Suprapubic skin (tissue), 4 donors: ENCODE data around the gene NLN. TPM values are rescaled to one million over a fixed set of nuclear protein-coding genes. Genes with fewer than 3 reads are reported as not detected.

Source experiments
- DNase-seq, 2 donors: peaks; one replicate each; pipeline ENCODE4 v3.0.0-alpha.2; 2019; ENCODE audit warnings: low spot score in 2 of 2
- H3K27ac ChIP-seq: fragments of 200-600 bp; sonication (generic); one replicate; pipeline ENCODE4 v1.5.1; 2019
- H3K27me3 ChIP-seq: fragments of 200-600 bp; sonication (generic); one replicate; pipeline ENCODE4 v1.5.1; 2019
- H3K36me3 ChIP-seq: fragments of 200-600 bp; sonication (generic); one replicate; pipeline ENCODE4 v1.5.1; 2019
- H3K4me1 ChIP-seq: fragments of 200-600 bp; sonication (generic); one replicate; pipeline ENCODE4 v1.5.1; 2019
- H3K4me3 ChIP-seq: fragments of 200-600 bp; sonication (generic); one replicate; pipeline ENCODE4 v1.5.1; 2019; ENCODE audit warnings: mild to moderate bottlenecking
- H3K9me3 ChIP-seq: fragments of 200-600 bp; sonication (generic); one replicate; pipeline ENCODE4 v1.5.1; 2019
- CTCF ChIP-seq, 2 donors: fragments of 200-600 bp in 1 of 2; fragments of 450-650 bp in 1 of 2; sonication (generic) in 1 of 2; IDR thresholded peaks; one replicate each; pipeline ENCODE4 v1.5.1; 2016 to 2019; ENCODE audit warnings: antibody characterized with exemption in 2 of 2, mild to moderate bottlenecking in 1 of 2, moderate library complexity in 1 of 2
- EP300 ChIP-seq: sonication (generic); formaldehyde crosslinking; IDR thresholded peaks from one replicate; pipeline ENCODE4 v1.6.1; 2017; ENCODE audit warnings: antibody characterized with exemption
- POLR2A ChIP-seq, 2 donors: fragments of 450-650 bp; IDR thresholded peaks; one replicate each; pipeline ENCODE4 v1.6.1; 2017; ENCODE audit warnings: antibody characterized with exemption in 2 of 2, mild to moderate bottlenecking in 2 of 2, moderate library complexity in 2 of 2
- POLR2AphosphoS5 ChIP-seq, 3 donors: sonication (generic); formaldehyde crosslinking; IDR thresholded peaks; one replicate each; pipeline ENCODE4 v1.6.1; 2017; ENCODE audit warnings: antibody characterized with exemption in 3 of 3
- WGBS: methylation state at CpG from one replicate; pipeline ENCODE4 v1.1.5; 2018; 5-methylcytosine and 5-hydroxymethylcytosine counted together
- total RNA-seq, 4 donors: library from RNA; depleted of rRNA; stranded (reverse); fragments of >200 nt; gene quantifications; one replicate each; pipeline ENCODE4 v1.1.0, GENCODE V29; 2016

Gene NLN
- total RNA-seq, 4 donors from 2014 or later: 6.4 to 17.9 (median 14.0) TPM

GRCh38 chr5:65815161-65815560, 93.2 kb downstream of the NLN start:
- no peak overlapping the region for H3K4me3 ChIP-seq
- no peak for DNase-seq
- 81% methylated on average over 1 of the region's 1 CpG for WGBS
- peaks cover 5% of the 10 kb centered on the region for H3K36me3 ChIP-seq
- TF ChIP-seq CTCF (IDR thresholded peaks at IDR 0.05) (no peak), EP300 (no peak), POLR2A (IDR thresholded peaks at IDR 0.05) (no peak), POLR2AphosphoS5 (IDR thresholded peaks at IDR 0.05) (no peak)
- H3K27me3 ChIP-seq: no peaks in the 10 kb centered on the region
- H3K27ac ChIP-seq: no peak overlapping the region
- peaks cover 16% of the 10 kb centered on the region for H3K4me1 ChIP-seq
- H3K9me3 ChIP-seq: no peaks in the 10 kb centered on the region

GRCh38 chr5:65816729-65817128, 94.7 kb downstream of the NLN start:
- no peaks in the 10 kb centered on the region for H3K9me3 ChIP-seq
- peaks cover 2% of the 10 kb centered on the region for H3K4me1 ChIP-seq
- peaks cover 5% of the 10 kb centered on the region for H3K36me3 ChIP-seq
- no peak overlapping the region for H3K27ac ChIP-seq
- H3K27me3 ChIP-seq: no peaks in the 10 kb centered on the region
- no peak for DNase-seq
- H3K4me3 ChIP-seq: no peak overlapping the region
- TF ChIP-seq EP300: no peak
- TF ChIP-seq POLR2A (IDR thresholded peaks at IDR 0.05): no peak
- no peak for TF ChIP-seq POLR2AphosphoS5 (IDR thresholded peaks at IDR 0.05)
- no peak for TF ChIP-seq CTCF (IDR thresholded peaks at IDR 0.05)
- 92% methylated on average over 2 of the region's 2 CpGs for WGBS

GRCh38 chr5:65817931-65818330, 95.9 kb downstream of the NLN start:
- WGBS: 76% methylated on average over 4 of the region's 4 CpGs
- DNase-seq: no peak
- Histone ChIP-seq H3K4me1 (peaks cover 2% of the 10 kb centered on the region), H3K27me3 (no peaks in the 10 kb centered on the region), H3K36me3 (peaks cover 5% of the 10 kb centered on the region), H3K4me3 (no peak overlapping the region), H3K9me3 (no peaks in the 10 kb centered on the region), H3K27ac (no peak overlapping the region)
- no peak for TF ChIP-seq CTCF (IDR thresholded peaks at IDR 0.05)
- TF ChIP-seq POLR2AphosphoS5 (IDR thresholded peaks at IDR 0.05): no peak
- TF ChIP-seq EP300: no peak
- TF ChIP-seq POLR2A (IDR thresholded peaks at IDR 0.05): no peak

- Histone ChIP-seq H3K4me3 (no peak overlapping the region), H3K27me3 (no peaks in the 10 kb centered on the region), H3K9me3 (no peaks in the 10 kb centered on the region), H3K27ac (no peak overlapping the region), H3K36me3 (peaks cover 5% of the 10 kb centered on the region), H3K4me1 (peaks cover 4% of the 10 kb centered on the region)
- WGBS: 95% methylated on average over 4 of the region's 4 CpGs
- no peak for DNase-seq
- no peak for TF ChIP-seq POLR2A (IDR thresholded peaks at IDR 0.05)
- TF ChIP-seq CTCF (IDR thresholded peaks at IDR 0.05): no peak
- TF ChIP-seq EP300: no peak
- TF ChIP-seq POLR2AphosphoS5 (IDR thresholded peaks at IDR 0.05): no peak
These were observed 96.6 kb downstream of the NLN start for GRCh38 chr5:65818592-65818991.

GRCh38 chr5:65819215-65819904, 97.4 kb downstream of the NLN start:
- TF ChIP-seq POLR2AphosphoS5 (IDR thresholded peaks at IDR 0.05) (no peak), CTCF (IDR thresholded peaks at IDR 0.05) (no peak), EP300 (no peak), POLR2A (IDR thresholded peaks at IDR 0.05) (no peak)
- 56% methylated on average over 3 of the region's 3 CpGs for WGBS
- no peak overlapping the region for H3K27ac ChIP-seq
- no peak overlapping the region for H3K4me3 ChIP-seq
- no peaks in the 10 kb centered on the region for H3K27me3 ChIP-seq
- no peak for DNase-seq
- peaks cover 2% of the 10 kb centered on the region for H3K36me3 ChIP-seq
- H3K4me1 ChIP-seq: peaks cover 4% of the 10 kb centered on the region
- H3K9me3 ChIP-seq: no peaks in the 10 kb centered on the region
